A673 (cell line): Measurements from ENCODE around the gene SIK2. TPM values are rescaled to one million over a fixed set of nuclear protein-coding genes. Genes with fewer than 3 reads are reported as not detected.

ENCODE experiments used
- BruUV-seq: library from RNA; stranded (reverse); fragments of 400-500 nt; replicated peaks from 2 replicates; lab custom pipeline; 2021; lab: Mats Ljungman, UMichigan
- CTCF ChIA-PET: fragments of 300-600 bp; sonication (Branson Sonifier 250); formaldehyde crosslinking; loops from one replicate; lab custom pipeline; 2022; ENCODE audit warnings: antibody characterized with exemption; lab: Charles Lee
- POLR2A ChIA-PET: fragments of 300-600 bp; sonication (Branson Sonifier 250); formaldehyde crosslinking; loops from one replicate; lab custom pipeline; 2022; ENCODE audit warnings: antibody characterized with exemption; ENCODE audit not compliant: low non-redundant PET; lab: Charles Lee
- DNase-seq: peaks from one replicate; pipeline ENCODE4 v3.0.0-alpha.2; 2015; ENCODE audit warnings: low spot score
- H3K27ac ChIP-seq: fragments of 200-600 bp; sonication (generic); 2 replicates; pipeline ENCODE4 v1.5.1; 2016; ENCODE audit warnings: mixed run types, low read depth, mild to moderate bottlenecking, mixed read lengths, antibody characterized with exemption, low read length; ENCODE audit not compliant: poor library complexity, severe bottlenecking
- H3K27me3 ChIP-seq: fragments of 200-600 bp; sonication (generic); replicated peaks from 2 replicates; pipeline ENCODE4 v1.6.1; 2017; ENCODE audit warnings: mixed run types, low read depth, mild to moderate bottlenecking, mixed read lengths, antibody characterized with exemption, low read length; ENCODE audit not compliant: insufficient read depth, poor library complexity
- H3K36me3 ChIP-seq: fragments of 200-600 bp; sonication (generic); 2 replicates; pipeline ENCODE4 v1.6.1; 2016; ENCODE audit warnings: mixed run types, mild to moderate bottlenecking, mixed read lengths, antibody characterized with exemption, low read length; ENCODE audit not compliant: insufficient read depth, poor library complexity, severe bottlenecking
- H3K4me1 ChIP-seq: fragments of 200-600 bp; sonication (generic); 2 replicates; pipeline ENCODE4 v1.6.1; 2017; ENCODE audit warnings: mixed run types, mild to moderate bottlenecking, mixed read lengths, antibody characterized with exemption, low read length; ENCODE audit not compliant: insufficient read depth, poor library complexity, severe bottlenecking
- H3K4me3 ChIP-seq: fragments of 200-600 bp; sonication (generic); 2 replicates; pipeline ENCODE4 v1.5.1; 2016; ENCODE audit warnings: low read depth, mixed run types, mild to moderate bottlenecking, mixed read lengths, low read length; ENCODE audit not compliant: poor library complexity, severe bottlenecking
- H3K9me3 ChIP-seq: fragments of 200-600 bp; sonication (generic); 2 replicates; pipeline ENCODE4 v1.6.1; 2016; ENCODE audit warnings: mixed run types, low read depth, mild to moderate bottlenecking, mixed read lengths, antibody characterized with exemption, low read length; ENCODE audit not compliant: poor library complexity, severe bottlenecking
- EZH2 ChIP-seq: fragments of 200-600 bp; sonication (generic); IDR thresholded peaks from 2 replicates; pipeline ENCODE4 v1.6.1; 2017; ENCODE audit warnings: borderline replicate concordance, low read depth, mild to moderate bottlenecking, mixed read lengths, antibody characterized with exemption, low read length; ENCODE audit not compliant: poor library complexity, severe bottlenecking
- intact Hi-C: fragments of 100-400 bp; cut with micrococcal nuclease; formaldehyde crosslinking; loops from one replicate; pipeline ENCODE4 v1.10.0; 2022; ENCODE audit not compliant: unreplicated experiment
- total RNA-seq: library from RNA; stranded (reverse); gene quantifications from 2 replicates; pipeline ENCODE4 v1.2.3, GENCODE V29; 2021
- TF ChIP-seq, protein P1 (sequence below): fragments of 300-800, 200-600 bp; sonication (generic); conservative IDR thresholded peaks from 2 replicates; pipeline ENCODE4 v1.5.1; 2017; ENCODE audit warnings: low read depth, mild to moderate bottlenecking, antibody characterized with exemption, low read length, moderate library complexity, mixed read lengths

The SIK2 gene
- total RNA-seq, 1 experiment from 2014 or later: 18.7 TPM

DNA sequence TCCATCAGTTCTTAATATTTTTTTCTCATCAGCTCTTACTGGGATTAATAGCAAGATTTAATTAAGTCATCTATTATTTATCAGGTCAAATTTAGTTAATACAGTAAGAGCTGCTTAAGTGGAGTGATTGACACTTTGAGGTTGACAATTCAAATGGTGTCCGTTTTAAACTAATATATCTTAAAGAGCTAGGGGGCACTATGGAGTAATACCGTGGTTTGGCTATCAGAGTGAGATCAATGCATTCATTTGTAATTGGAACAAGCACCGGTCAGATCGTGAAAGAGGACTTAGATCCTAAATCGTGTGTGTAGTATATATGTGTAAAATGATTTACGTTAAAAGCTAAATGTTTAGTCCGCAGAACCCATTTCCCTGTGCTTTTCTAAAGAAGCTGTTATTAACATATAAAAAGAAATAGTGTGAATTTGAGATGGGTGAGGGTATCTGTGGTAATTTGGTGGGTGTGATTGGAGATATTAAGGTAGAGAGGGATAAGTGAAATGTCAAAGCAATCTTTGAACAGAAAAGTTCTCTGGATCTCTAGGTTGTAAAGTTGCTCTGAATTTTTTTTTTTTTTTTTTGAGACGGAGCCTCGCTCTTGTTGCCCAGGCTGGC, 2.3 kb downstream of the SIK2 start:
- no TSS peak for BruUV-seq
- TF ChIP-seq EZH2: no peak
- TF ChIP-seq, protein P1, sequence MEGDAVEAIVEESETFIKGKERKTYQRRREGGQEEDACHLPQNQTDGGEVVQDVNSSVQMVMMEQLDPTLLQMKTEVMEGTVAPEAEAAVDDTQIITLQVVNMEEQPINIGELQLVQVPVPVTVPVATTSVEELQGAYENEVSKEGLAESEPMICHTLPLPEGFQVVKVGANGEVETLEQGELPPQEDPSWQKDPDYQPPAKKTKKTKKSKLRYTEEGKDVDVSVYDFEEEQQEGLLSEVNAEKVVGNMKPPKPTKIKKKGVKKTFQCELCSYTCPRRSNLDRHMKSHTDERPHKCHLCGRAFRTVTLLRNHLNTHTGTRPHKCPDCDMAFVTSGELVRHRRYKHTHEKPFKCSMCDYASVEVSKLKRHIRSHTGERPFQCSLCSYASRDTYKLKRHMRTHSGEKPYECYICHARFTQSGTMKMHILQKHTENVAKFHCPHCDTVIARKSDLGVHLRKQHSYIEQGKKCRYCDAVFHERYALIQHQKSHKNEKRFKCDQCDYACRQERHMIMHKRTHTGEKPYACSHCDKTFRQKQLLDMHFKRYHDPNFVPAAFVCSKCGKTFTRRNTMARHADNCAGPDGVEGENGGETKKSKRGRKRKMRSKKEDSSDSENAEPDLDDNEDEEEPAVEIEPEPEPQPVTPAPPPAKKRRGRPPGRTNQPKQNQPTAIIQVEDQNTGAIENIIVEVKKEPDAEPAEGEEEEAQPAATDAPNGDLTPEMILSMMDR: peak; percentile 84
- POLR2A ChIA-PET: interaction anchor here (0.6 kb wide), 1 partner anchor 890 kb away, joined by 3 read pairs; no protein-coding TSS in a partner anchor
- Histone ChIP-seq H3K27me3 (no peaks in the 10 kb centered on the region), H3K36me3 (no peaks in the 10 kb centered on the region), H3K4me1 (peaks cover 39% of the 10 kb centered on the region), H3K9me3 (no peaks in the 10 kb centered on the region), H3K27ac (no peak overlapping the region), H3K4me3 (peak overlapping the region; percentile 75)
- CTCF ChIA-PET: interaction anchor here (0.6 to 3.3 kb wide), 11 partner anchors 9 to 237 kb away, joined by 3 to 17 read pairs (median 4); no protein-coding TSS in a partner anchor
- peak; percentile 84 for DNase-seq
- intact Hi-C loops: loop anchor here (10.0 kb wide), 1 partner anchor 680 kb away; no protein-coding TSS in a partner anchor

DNA sequence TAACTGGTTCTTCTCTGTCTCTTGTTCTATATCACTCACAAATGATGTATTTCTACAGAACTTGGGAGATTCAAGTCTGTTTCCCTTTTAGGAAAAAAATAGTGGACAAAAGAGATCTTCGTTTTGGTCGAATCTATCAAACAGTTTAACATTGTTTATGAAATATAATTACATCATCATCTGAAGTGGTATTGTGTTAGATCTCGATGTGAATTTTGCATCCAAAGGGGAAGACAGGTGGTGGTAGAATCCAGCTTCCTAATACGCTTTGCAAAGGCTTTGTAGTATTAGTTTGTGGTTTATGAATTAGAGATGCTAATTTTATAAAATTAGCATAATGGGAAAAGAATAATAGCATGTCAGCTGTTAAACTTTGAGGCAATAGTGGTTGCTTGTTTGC, 3.4 kb downstream of the SIK2 start:
- H3K4me3 ChIP-seq: no peak overlapping the region
- H3K27me3 ChIP-seq: no peaks in the 10 kb centered on the region
- intact Hi-C loops: loop anchor here (10.0 kb wide), 1 partner anchor 679 kb away; no protein-coding TSS in a partner anchor
- CTCF ChIA-PET: no interaction called here
- POLR2A ChIA-PET: no interaction called here
- peaks cover 39% of the 10 kb centered on the region for H3K4me1 ChIP-seq
- no peak for DNase-seq
- no TSS peak for BruUV-seq
- no peak overlapping the region for H3K27ac ChIP-seq
- H3K9me3 ChIP-seq: no peaks in the 10 kb centered on the region
- TF ChIP-seq EZH2: no peak
- TF ChIP-seq, protein P1: no peak
- H3K36me3 ChIP-seq: no peaks in the 10 kb centered on the region

DNA sequence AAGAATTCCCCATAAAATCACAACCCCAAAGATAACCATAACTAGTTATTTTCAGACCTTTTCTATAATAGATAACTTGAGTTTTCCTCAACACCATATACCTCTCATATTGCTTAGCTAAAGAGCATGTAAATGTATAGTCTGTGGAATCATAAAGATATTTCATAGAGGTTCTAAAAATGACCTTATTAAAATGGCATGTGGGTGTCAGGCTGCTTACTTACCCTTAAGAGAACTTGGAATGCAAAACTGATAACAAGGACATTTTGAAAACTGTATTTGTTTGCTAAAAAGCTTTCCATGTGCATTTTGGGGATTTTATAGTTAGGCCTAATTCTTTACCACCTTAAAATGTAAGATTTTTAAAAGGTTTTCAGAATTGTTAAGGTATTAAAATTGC, 4.7 kb downstream of the SIK2 start:
- Histone ChIP-seq H3K4me3 (no peak overlapping the region), H3K27me3 (no peaks in the 10 kb centered on the region), H3K4me1 (peaks cover 36% of the 10 kb centered on the region), H3K9me3 (no peaks in the 10 kb centered on the region), H3K27ac (no peak overlapping the region), H3K36me3 (no peaks in the 10 kb centered on the region)
- no TSS peak for BruUV-seq
- DNase-seq: no peak
- ChIA-PET POLR2A (no interaction called here), CTCF (interaction anchor here (0.7 kb wide), 1 partner anchor 26 kb away, joined by 3 read pairs; no protein-coding TSS in a partner anchor)
- no peak for TF ChIP-seq EZH2
- TF ChIP-seq, protein P1: no peak
- intact Hi-C loops: loop anchor here (10.0 kb wide), 1 partner anchor 678 kb away; no protein-coding TSS in a partner anchor
